Naive B cell (primary cell): ENCODE results near the gene RAB11FIP5. TPM values are rescaled to one million over a fixed set of nuclear protein-coding genes. Genes with fewer than 3 reads are reported as not detected.

Experiments used
- ATAC-seq, 2 donors: fragments of 150-1000 bp; cut with Tn5 transposase; 2 replicates each; pipeline ENCODE4 v1.10.0; 2021; ENCODE audit warnings: low read depth in 2 of 2, mild to moderate bottlenecking in 2 of 2, moderate library complexity in 2 of 2
- DNase-seq: peaks from one replicate; pipeline ENCODE4 v3.0.0; 2022
- H3K27ac Mint-ChIP-seq, 6 donors: one replicate each; pipeline ENCODE4 v1.8.0; 2020 to 2022; ENCODE audit warnings: mild to moderate bottlenecking in 6 of 6, mixed read lengths in 6 of 6, moderate library complexity in 5 of 6, inconsistent platforms in 2 of 6
- H3K27me3 Mint-ChIP-seq, 3 donors: one replicate each; pipeline ENCODE4 v1.8.0; 2021 to 2022; ENCODE audit warnings: mixed read lengths in 3 of 3, mild to moderate bottlenecking in 1 of 3
- H3K36me3 Mint-ChIP-seq, 2 donors: one replicate each; pipeline ENCODE4 v1.8.0; 2020 to 2022; ENCODE audit warnings: mixed read lengths in 2 of 2, inconsistent platforms in 1 of 2, mild to moderate bottlenecking in 1 of 2
- H3K4me1 Mint-ChIP-seq, 3 donors: one replicate each; pipeline ENCODE4 v1.8.0; 2020 to 2022; ENCODE audit warnings: mixed read lengths in 3 of 3, inconsistent platforms in 1 of 3, mild to moderate bottlenecking in 1 of 3, moderate library complexity in 1 of 3
- H3K4me3 Mint-ChIP-seq, 8 donors: one replicate each; pipeline ENCODE4 v1.8.0; 2020 to 2022; ENCODE audit warnings: mild to moderate bottlenecking in 8 of 8, mixed read lengths in 8 of 8, moderate library complexity in 8 of 8, inconsistent platforms in 2 of 8
- H3K9me3 Mint-ChIP-seq, 7 donors: one replicate each; pipeline ENCODE4 v1.8.0; 2020 to 2022; ENCODE audit warnings: mixed read lengths in 7 of 7, mild to moderate bottlenecking in 5 of 7, inconsistent platforms in 2 of 7, moderate library complexity in 1 of 7
- polyA plus RNA-seq, 6 donors: library from polyadenylated mRNA; unstranded; fragments of 300-500 nt; fragmentation: Illumina TruSeq; gene quantifications; one replicate each; pipeline ENCODE4 v1.2.3, GENCODE V29; 2021; ENCODE audit warnings: low read depth in 6 of 6

The RAB11FIP5 gene
- polyA plus RNA-seq, 6 donors from 2014 or later, result 2.0 to 3.6 (median 2.4) TPM; not detected in 1

- peaks cover 0 to 5% (median 0%) of the 10 kb centered on the region in 3 donors for H3K4me1 Mint-ChIP-seq
- peaks cover 0 to 5% (median 3%) of the 10 kb centered on the region in 3 donors for H3K27me3 Mint-ChIP-seq
- no peaks in the 10 kb centered on the region for H3K9me3 Mint-ChIP-seq
- ATAC-seq, result no peak
- H3K27ac Mint-ChIP-seq, result no peak overlapping the region
- no peak for DNase-seq
- H3K36me3 Mint-ChIP-seq, result no peaks in the 10 kb centered on the region
- H3K4me3 Mint-ChIP-seq, result no peak overlapping the region
Observed at GRCh38 chr2:73088211-73088610, 24.5 kb downstream of the RAB11FIP5 start.

GRCh38 chr2:73087311-73087710 is 25.4 kb downstream of the RAB11FIP5 start:
- Mint-ChIP-seq H3K9me3 (no peaks in the 10 kb centered on the region), H3K27me3 (peaks cover 0 to 10% (median 3%) of the 10 kb centered on the region in 3 donors)

GRCh38 chr2:73085691-73086090 is 27.1 kb downstream of the RAB11FIP5 start:
- Mint-ChIP-seq H3K4me1 (peaks cover 0 to 5% (median 0%) of the 10 kb centered on the region in 3 donors), H3K27me3 (peaks cover 0 to 10% (median 3%) of the 10 kb centered on the region in 3 donors), H3K27ac (peak overlapping the region in 1 of 6 donors; percentile 26)

More at GRCh38 chr2:73087311-73087710, 25.4 kb downstream of the RAB11FIP5 start:
- no peak overlapping the region for H3K27ac Mint-ChIP-seq
- no peaks in the 10 kb centered on the region for H3K36me3 Mint-ChIP-seq
- H3K4me1 Mint-ChIP-seq, result peaks cover 0 to 5% (median 0%) of the 10 kb centered on the region in 3 donors
- ATAC-seq, result no peak
- no peak for DNase-seq
- no peak overlapping the region for H3K4me3 Mint-ChIP-seq

GRCh38 chr2:73084971-73085370 is 27.8 kb downstream of the RAB11FIP5 start:
- DNase-seq (no peak), ATAC-seq (no peak)
- Mint-ChIP-seq H3K36me3 (no peaks in the 10 kb centered on the region), H3K4me1 (peaks cover 0 to 5% (median 0%) of the 10 kb centered on the region in 3 donors), H3K4me3 (no peak overlapping the region), H3K27me3 (peaks cover 0 to 10% (median 3%) of the 10 kb centered on the region in 3 donors), H3K27ac (peak overlapping the region in 1 of 6 donors; percentile 61), H3K9me3 (no peaks in the 10 kb centered on the region)

More at GRCh38 chr2:73085691-73086090, 27.1 kb downstream of the RAB11FIP5 start:
- DNase-seq, result peak; percentile 66
- ATAC-seq, result peak; percentile 93 to 95
- H3K9me3 Mint-ChIP-seq, result no peaks in the 10 kb centered on the region
- no peak overlapping the region for H3K4me3 Mint-ChIP-seq
- no peaks in the 10 kb centered on the region for H3K36me3 Mint-ChIP-seq

- Mint-ChIP-seq H3K4me3 (no peak overlapping the region), H3K36me3 (no peaks in the 10 kb centered on the region), H3K9me3 (no peaks in the 10 kb centered on the region), H3K4me1 (peaks cover 0 to 5% (median 0%) of the 10 kb centered on the region in 3 donors), H3K27ac (peak overlapping the region in 2 of 6 donors; percentile 40 to 61), H3K27me3 (peaks cover 0 to 15% (median 3%) of the 10 kb centered on the region in 3 donors)
- ATAC-seq (no peak), DNase-seq (no peak)
Observed at GRCh38 chr2:73083886-73084800, 28.6 kb downstream of the RAB11FIP5 start.

GRCh38 chr2:73082523-73083410 is 30.0 kb downstream of the RAB11FIP5 start:
- DNase-seq (no peak), ATAC-seq (no peak)
- no peak overlapping the region for H3K27ac Mint-ChIP-seq
- peaks cover 0 to 5% (median 0%) of the 10 kb centered on the region in 3 donors for H3K4me1 Mint-ChIP-seq
- H3K4me3 Mint-ChIP-seq, result no peak overlapping the region
- no peaks in the 10 kb centered on the region for H3K9me3 Mint-ChIP-seq
- H3K36me3 Mint-ChIP-seq, result no peaks in the 10 kb centered on the region
- peaks cover 0 to 18% (median 3%) of the 10 kb centered on the region in 3 donors for H3K27me3 Mint-ChIP-seq

GRCh38 chr2:73081181-73081671 is 31.5 kb downstream of the RAB11FIP5 start:
- Mint-ChIP-seq H3K9me3 (no peaks in the 10 kb centered on the region), H3K27ac (no peak overlapping the region), H3K4me1 (peaks cover 0 to 5% (median 0%) of the 10 kb centered on the region in 3 donors), H3K27me3 (peaks cover 0 to 18% (median 3%) of the 10 kb centered on the region in 3 donors), H3K4me3 (no peak overlapping the region), H3K36me3 (no peaks in the 10 kb centered on the region)
- DNase-seq (no peak), ATAC-seq (no peak)

GRCh38 chr2:73080321-73081131 is 32.2 kb downstream of the RAB11FIP5 start:
- Mint-ChIP-seq H3K27ac (no peak overlapping the region), H3K9me3 (no peaks in the 10 kb centered on the region), H3K36me3 (no peaks in the 10 kb centered on the region), H3K4me3 (no peak overlapping the region), H3K4me1 (peaks cover 0 to under 1% (median 0%) of the 10 kb centered on the region in 3 donors), H3K27me3 (peaks cover 0 to 18% (median 3%) of the 10 kb centered on the region in 3 donors)
- no peak for DNase-seq
- ATAC-seq, result no peak

- Mint-ChIP-seq H3K4me1 (no peaks in the 10 kb centered on the region), H3K36me3 (no peaks in the 10 kb centered on the region), H3K4me3 (no peak overlapping the region), H3K27me3 (peaks cover 0 to 18% (median 0%) of the 10 kb centered on the region in 3 donors), H3K9me3 (no peaks in the 10 kb centered on the region), H3K27ac (no peak overlapping the region)
- DNase-seq, result no peak
- no peak for ATAC-seq
Observed at GRCh38 chr2:73079636-73080035, 33.1 kb downstream of the RAB11FIP5 start.

- peak overlapping the region in 1 of 6 donors; percentile 81 for H3K27ac Mint-ChIP-seq
- DNase-seq, result no peak
- no peaks in the 10 kb centered on the region for H3K36me3 Mint-ChIP-seq
- H3K4me1 Mint-ChIP-seq, result no peaks in the 10 kb centered on the region
- ATAC-seq, result no peak
- H3K27me3 Mint-ChIP-seq, result peaks cover 0 to 18% (median 0%) of the 10 kb centered on the region in 3 donors
- no peaks in the 10 kb centered on the region for H3K9me3 Mint-ChIP-seq
- no peak overlapping the region for H3K4me3 Mint-ChIP-seq
Observed at GRCh38 chr2:73078457-73079411, 34.0 kb downstream of the RAB11FIP5 start.

GRCh38 chr2:73077424-73077795 is 35.3 kb downstream of the RAB11FIP5 start:
- H3K4me3 Mint-ChIP-seq, result peak overlapping the region in 1 of 8 donors; percentile 15
- no peaks in the 10 kb centered on the region for H3K36me3 Mint-ChIP-seq
- peaks cover 0 to 3% (median 0%) of the 10 kb centered on the region in 3 donors for H3K4me1 Mint-ChIP-seq
- ATAC-seq (no peak), DNase-seq (no peak)
- H3K27ac Mint-ChIP-seq, result no peak overlapping the region
- no peaks in the 10 kb centered on the region for H3K9me3 Mint-ChIP-seq
- peaks cover 0 to 8% (median 0%) of the 10 kb centered on the region in 3 donors for H3K27me3 Mint-ChIP-seq
